GM19351 (cell line): ENCODE measurements around the gene IREB2.
"Not testable (repeated sequence)": the region's sequence is repeated elsewhere in the genome, so short reads cannot be mapped to it uniquely, and the experiment has no call there.

Experiments used
- ATAC-seq: cut with Tn5 transposase; IDR thresholded peaks from one replicate; pipeline ENCODE4 v1.9.1; 2021; ENCODE audit warnings: mild to moderate bottlenecking, moderate library complexity; ENCODE audit not compliant: unreplicated experiment

Gene IREB2

GRCh38 chr15:78437762-78438618, at the start of gene IREB2:
TSS of gene IREB2 (plus strand) at chr15:78438216. CDS start at chr15:78438338, 122 bp downstream.
- peak; percentile 74 for ATAC-seq

- no peak for ATAC-seq
Measured at GRCh38 chr15:78388865-78389264, 49.2 kb upstream of the IREB2 start.

- no peak for ATAC-seq
Measured at GRCh38 chr15:78389322-78389721, 48.7 kb upstream of the IREB2 start.

- ATAC-seq = no peak
Measured at GRCh38 chr15:78389738-78390137, 48.3 kb upstream of the IREB2 start.

- ATAC-seq = no peak
Measured at GRCh38 chr15:78390242-78390641, 47.8 kb upstream of the IREB2 start.

GRCh38 chr15:78390826-78391225, 47.2 kb upstream of the IREB2 start:
- no peak for ATAC-seq

GRCh38 chr15:78391781-78392180, 46.2 kb upstream of the IREB2 start:
- ATAC-seq = no peak

GRCh38 chr15:78392430-78392829, 45.6 kb upstream of the IREB2 start:
- ATAC-seq = no peak

GRCh38 chr15:78393137-78393536, 44.9 kb upstream of the IREB2 start:
- ATAC-seq = no peak

GRCh38 chr15:78394026-78394425, 44.0 kb upstream of the IREB2 start:
- no peak for ATAC-seq

GRCh38 chr15:78394981-78395616, 42.9 kb upstream of the IREB2 start:
- ATAC-seq = no peak

- ATAC-seq = no peak
Measured at GRCh38 chr15:78396186-78396814, 41.7 kb upstream of the IREB2 start.

GRCh38 chr15:78396976-78397375, 41.0 kb upstream of the IREB2 start:
- no peak for ATAC-seq

- ATAC-seq = no peak
Measured at GRCh38 chr15:78397382-78397781, 40.6 kb upstream of the IREB2 start.

GRCh38 chr15:78398076-78398825, 39.8 kb upstream of the IREB2 start:
- ATAC-seq = no peak

- ATAC-seq = no peak
Measured at GRCh38 chr15:78399091-78399490, 38.9 kb upstream of the IREB2 start.

GRCh38 chr15:78402061-78402610, 35.9 kb upstream of the IREB2 start:
- no peak for ATAC-seq

- no peak for ATAC-seq
Measured at GRCh38 chr15:78404125-78404524, 33.9 kb upstream of the IREB2 start.

GRCh38 chr15:78404796-78405195, 33.2 kb upstream of the IREB2 start:
- not testable (repeated sequence) for ATAC-seq

GRCh38 chr15:78405336-78405924, 32.6 kb upstream of the IREB2 start:
- ATAC-seq = no peak
